LNCAP (cell line): ENCODE data around the gene RBX1.

Experiments
- TF ChIP-seq, protein P1 (sequence below): fragments of 450-650 bp; IDR thresholded peaks from 2 replicates; pipeline ENCODE4 v1.5.1; 2017; ENCODE audit warnings: mild to moderate bottlenecking

The RBX1 gene

DNA sequence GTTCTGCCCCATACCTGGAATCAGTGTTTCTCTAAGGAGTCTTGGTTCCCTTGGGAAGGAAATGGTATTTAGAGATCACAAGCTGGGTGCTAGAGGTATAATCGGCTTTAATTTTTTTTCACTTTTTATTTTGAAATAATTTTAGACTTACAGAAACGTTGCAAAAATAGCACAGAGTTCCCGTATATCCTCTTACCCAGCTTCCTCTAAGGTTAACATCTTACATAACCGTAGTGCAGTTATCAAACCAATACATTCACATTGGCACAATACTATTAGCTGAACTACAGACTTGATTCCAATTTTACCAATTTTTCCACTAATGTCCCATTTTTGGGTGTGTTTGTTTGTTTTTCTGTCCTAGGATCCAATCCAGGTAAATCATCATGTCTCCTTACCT is 63.8 kb downstream of the RBX1 start:
- TF ChIP-seq, protein P1, sequence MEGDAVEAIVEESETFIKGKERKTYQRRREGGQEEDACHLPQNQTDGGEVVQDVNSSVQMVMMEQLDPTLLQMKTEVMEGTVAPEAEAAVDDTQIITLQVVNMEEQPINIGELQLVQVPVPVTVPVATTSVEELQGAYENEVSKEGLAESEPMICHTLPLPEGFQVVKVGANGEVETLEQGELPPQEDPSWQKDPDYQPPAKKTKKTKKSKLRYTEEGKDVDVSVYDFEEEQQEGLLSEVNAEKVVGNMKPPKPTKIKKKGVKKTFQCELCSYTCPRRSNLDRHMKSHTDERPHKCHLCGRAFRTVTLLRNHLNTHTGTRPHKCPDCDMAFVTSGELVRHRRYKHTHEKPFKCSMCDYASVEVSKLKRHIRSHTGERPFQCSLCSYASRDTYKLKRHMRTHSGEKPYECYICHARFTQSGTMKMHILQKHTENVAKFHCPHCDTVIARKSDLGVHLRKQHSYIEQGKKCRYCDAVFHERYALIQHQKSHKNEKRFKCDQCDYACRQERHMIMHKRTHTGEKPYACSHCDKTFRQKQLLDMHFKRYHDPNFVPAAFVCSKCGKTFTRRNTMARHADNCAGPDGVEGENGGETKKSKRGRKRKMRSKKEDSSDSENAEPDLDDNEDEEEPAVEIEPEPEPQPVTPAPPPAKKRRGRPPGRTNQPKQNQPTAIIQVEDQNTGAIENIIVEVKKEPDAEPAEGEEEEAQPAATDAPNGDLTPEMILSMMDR, result no peak

DNA sequence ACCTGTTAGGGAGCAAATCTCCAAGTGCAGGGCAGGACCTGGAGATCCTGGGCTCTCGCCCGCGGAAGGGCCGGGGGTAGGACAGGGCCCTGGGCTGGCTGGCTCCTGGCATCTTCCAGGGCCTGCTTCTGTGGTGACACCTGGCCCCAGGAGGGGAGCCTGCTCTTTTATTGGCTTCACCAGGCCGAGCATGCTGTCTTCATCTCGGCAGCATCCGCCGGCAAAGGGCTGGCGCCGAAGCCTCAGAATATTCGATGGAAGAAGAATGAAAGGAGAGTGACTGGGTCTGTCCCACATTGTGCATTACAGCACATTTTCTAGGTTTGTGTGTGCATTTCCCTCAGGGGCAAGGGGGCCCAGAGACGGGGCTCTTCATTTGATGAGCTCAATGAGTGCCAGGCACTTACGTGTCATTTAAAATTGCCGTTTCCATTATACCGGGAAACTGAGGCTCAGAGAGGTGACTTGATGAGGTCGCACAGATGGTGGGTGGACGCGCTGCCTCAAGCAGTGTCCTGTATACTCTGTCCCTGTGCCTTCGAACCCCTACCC is 70.0 kb downstream of the RBX1 start:
- TF ChIP-seq, protein P1, result no peak

DNA sequence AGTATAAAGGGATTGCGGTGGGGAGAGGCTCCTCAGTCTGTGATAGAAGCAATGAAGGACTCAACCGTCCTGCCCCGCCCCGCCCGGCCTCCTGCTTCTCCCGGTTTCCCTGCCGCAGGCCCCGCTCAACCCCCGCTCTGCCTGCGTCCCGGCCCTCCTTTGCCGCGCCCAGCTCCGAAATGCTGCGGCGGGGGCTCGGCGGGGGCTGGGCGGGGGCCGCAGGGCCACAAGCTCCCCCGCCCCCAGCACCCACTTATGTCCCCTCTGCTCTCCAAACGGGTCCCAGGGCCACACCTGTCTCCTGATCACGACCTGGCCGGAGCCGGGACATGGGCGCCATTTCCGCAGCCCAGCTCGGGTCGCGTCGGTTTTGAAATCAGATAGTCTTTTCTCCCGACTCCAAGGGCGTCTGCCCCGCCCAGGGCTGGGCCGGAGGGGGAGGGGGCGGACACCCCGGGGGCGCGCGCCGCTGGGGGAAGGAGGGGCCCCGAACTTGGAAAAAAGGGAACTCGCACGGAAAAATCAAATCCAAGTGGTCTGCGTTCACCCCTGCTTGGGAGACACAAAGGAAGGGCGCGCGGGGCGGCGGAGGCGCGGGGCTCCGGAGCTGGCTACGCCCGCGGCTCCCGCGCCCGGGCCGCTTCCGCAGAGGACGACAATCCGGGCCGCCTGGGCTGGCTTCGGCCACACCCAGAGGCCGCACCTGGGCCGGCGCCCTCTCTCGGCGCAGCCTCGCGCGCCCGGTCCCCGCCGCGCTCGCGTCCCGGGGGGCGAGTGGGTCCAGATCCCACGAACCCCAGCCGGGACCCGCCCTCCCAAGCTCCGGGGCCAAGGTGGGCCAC is 70.7 kb downstream of the RBX1 start:
- TF ChIP-seq, protein P1, result peak; percentile 19; the same call in 1 of the 2 replicates

DNA sequence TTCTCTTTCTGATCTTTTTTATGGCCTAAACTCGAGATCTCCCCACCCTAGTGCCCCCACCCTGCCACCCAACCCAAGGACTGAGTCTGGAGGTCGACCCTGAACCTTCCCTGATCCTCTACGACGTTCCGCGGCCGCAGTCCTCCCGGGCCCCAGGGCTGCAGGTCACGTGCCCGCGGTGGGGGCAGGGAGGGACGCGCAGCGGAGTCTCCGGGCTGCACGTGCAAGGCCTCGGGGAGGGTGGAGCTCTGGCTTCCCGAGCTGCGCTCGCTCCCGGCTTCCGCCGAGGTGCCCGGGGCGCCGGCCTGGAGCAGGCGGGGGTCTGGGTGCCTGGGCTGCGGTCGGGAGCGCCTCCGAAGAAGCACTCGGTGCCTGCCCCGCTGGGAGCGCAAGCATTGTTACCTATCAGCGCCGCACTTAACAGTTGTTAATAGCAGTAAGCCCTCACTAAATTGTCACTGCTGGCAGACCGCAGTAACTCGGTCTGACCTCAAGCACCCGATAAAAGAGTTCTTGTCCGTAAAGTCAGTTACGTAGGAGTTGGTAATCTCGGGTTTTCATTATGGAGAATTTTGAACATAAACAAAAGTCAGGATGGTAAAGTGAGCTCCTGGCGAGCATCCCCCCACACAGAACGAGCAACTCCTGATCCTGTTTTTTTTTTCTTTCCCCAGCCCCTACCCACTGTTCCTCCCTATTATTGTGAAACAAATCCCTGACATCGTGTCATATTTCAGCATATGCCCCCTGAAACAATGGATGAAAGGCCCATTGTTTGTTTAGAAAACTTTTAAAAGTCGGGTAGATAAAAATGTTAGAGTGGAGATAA is 71.5 kb downstream of the RBX1 start:
- TF ChIP-seq, protein P1, result no peak
